Measurements from ENCODE around the gene DPM1.

DNA sequence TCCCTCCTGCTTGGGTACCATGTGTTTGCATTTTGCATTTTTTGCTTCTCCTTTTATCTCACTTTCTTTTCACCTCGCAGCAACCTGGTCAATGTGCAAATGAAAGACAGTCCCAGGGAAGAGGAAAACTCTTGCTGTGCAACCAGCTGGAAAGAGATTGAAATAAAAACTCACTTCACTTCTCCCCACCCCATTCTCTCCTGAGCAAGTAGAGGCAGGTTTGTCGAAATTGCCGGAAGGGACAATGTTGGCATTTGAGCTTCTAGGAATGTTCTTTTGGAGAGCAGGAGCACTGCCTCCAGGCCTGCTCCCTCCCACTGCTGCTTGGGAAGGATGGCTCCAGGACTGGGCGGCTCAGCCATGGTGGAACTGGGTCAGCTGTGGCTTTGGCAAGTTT lies 34.0 kb upstream of the DPM1 start:
- TF ChIP-seq, protein P1, sequence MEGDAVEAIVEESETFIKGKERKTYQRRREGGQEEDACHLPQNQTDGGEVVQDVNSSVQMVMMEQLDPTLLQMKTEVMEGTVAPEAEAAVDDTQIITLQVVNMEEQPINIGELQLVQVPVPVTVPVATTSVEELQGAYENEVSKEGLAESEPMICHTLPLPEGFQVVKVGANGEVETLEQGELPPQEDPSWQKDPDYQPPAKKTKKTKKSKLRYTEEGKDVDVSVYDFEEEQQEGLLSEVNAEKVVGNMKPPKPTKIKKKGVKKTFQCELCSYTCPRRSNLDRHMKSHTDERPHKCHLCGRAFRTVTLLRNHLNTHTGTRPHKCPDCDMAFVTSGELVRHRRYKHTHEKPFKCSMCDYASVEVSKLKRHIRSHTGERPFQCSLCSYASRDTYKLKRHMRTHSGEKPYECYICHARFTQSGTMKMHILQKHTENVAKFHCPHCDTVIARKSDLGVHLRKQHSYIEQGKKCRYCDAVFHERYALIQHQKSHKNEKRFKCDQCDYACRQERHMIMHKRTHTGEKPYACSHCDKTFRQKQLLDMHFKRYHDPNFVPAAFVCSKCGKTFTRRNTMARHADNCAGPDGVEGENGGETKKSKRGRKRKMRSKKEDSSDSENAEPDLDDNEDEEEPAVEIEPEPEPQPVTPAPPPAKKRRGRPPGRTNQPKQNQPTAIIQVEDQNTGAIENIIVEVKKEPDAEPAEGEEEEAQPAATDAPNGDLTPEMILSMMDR (IDR thresholded peaks at IDR 0.05) = no peak
- no peak for TF ChIP-seq POLR2A (IDR thresholded peaks at IDR 0.05)

Data from testis (tissue), 2 donors.